ENCODE data around the gene KRTAP5-5. TPM values are rescaled to one million over a fixed set of nuclear protein-coding genes. Genes with fewer than 3 reads are reported as not detected.
"Not testable (repeated sequence)": the region's sequence is repeated elsewhere in the genome, so short reads cannot be mapped to it uniquely, and the experiment has no call there.

Gene KRTAP5-5
- total RNA-seq, 1 donor from 2014 or later: not detected

DNA sequence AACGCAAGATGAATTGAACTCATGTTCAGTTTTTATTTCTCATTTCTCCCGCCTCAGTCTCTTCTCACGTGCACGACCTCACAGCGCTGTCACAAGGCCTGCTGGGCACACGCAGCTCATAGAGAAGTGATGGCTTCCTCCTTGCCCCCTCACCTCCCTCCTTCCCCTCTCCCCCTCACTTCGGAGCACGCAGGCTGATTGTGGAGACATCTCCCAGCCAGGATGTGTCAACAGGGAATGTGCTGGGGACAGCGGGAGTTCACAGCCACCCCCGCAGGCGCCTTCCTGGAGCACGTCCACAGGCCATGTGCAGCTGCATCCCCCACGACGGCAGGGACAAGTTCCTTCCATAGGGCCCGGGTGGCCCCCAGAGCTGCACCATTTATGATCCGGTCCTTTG, 38.3 kb downstream of the KRTAP5-5 start:
- TF ChIP-seq, protein P1, sequence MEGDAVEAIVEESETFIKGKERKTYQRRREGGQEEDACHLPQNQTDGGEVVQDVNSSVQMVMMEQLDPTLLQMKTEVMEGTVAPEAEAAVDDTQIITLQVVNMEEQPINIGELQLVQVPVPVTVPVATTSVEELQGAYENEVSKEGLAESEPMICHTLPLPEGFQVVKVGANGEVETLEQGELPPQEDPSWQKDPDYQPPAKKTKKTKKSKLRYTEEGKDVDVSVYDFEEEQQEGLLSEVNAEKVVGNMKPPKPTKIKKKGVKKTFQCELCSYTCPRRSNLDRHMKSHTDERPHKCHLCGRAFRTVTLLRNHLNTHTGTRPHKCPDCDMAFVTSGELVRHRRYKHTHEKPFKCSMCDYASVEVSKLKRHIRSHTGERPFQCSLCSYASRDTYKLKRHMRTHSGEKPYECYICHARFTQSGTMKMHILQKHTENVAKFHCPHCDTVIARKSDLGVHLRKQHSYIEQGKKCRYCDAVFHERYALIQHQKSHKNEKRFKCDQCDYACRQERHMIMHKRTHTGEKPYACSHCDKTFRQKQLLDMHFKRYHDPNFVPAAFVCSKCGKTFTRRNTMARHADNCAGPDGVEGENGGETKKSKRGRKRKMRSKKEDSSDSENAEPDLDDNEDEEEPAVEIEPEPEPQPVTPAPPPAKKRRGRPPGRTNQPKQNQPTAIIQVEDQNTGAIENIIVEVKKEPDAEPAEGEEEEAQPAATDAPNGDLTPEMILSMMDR (IDR thresholded peaks at IDR 0.05): no peak
- Mint-ChIP-seq H3K36me3 (ENCODE audit: unreplicated experiment) (no peaks in the 10 kb centered on the region), H3K4me1 (ENCODE audit: unreplicated experiment) (peaks cover 3% of the 10 kb centered on the region), H3K4me3 (ENCODE audit: unreplicated experiment) (no peak overlapping the region), H3K27me3 (ENCODE audit: unreplicated experiment) (peaks cover 42% of the 10 kb centered on the region), H3K9me3 (ENCODE audit: unreplicated experiment) (no peaks in the 10 kb centered on the region), H3K27ac (ENCODE audit: unreplicated experiment) (no peak overlapping the region)
- no peak for DNase-seq (ENCODE audit: extremely low spot score, unreplicated experiment)

DNA sequence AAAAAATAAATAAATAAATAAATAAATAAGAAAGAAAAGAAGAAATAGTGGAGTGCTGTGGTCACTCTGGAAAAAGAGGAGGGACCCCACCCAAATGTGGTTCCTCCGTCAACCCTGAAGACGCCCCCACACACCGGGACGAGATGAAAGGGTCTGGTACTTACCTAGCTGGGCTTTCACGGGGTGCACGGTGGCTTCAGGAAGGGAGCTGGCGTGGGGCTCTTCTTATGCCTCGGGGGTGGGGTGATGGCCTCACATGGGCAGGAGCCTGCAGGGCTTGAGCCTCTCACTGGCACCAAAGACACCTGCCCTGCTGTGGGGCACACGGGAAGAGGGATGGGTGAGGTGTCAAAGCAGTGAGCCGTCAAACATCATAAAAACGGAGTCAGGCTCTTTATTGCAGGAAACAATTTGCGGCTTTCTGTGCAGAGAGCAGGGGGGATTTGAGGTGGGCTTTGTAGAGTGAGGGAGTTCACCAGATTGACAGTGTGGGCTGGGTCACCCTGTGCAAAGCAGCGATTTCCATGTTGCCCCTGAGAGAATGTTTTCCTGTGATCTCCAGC, 39.4 kb downstream of the KRTAP5-5 start:
- peaks cover 52% of the 10 kb centered on the region for H3K27me3 Mint-ChIP-seq (ENCODE audit: unreplicated experiment)

DNA sequence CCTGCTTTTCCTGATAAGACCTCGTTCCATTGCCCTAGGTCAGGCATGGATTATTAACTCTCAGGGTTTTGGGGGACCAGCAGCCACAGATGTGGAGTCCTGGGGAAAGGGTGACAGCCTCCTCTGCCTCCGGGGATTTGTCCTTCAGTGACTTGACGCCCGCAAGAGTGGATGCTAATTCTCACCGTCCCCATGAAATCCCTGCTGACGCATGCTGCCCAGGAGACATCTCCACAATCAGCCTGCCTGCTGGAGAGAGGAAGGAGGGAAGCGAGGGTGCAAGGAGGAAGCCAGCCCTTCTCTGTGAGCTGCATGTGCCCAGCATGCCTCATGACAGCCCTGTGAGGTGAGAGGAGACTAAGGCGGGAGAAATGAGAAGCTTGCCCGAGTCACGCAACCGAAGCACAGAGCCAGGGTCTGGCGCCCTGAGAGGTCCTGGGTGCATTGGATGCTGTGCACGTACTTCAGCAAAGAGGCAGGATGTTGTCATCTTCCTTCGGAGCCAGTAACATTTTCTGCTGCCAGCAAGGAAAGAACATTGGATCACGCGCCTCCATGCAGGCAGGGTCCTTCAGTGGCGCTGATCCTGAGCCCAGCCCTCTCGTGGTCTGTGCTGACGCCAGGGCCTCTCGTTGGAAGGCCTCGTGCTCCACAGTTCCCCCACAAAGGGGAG, 40.1 kb downstream of the KRTAP5-5 start:
- Mint-ChIP-seq H3K4me1 (ENCODE audit: unreplicated experiment) (peaks cover 3% of the 10 kb centered on the region), H3K4me3 (ENCODE audit: unreplicated experiment) (no peak overlapping the region), H3K36me3 (ENCODE audit: unreplicated experiment) (no peaks in the 10 kb centered on the region), H3K27ac (ENCODE audit: unreplicated experiment) (no peak overlapping the region), H3K9me3 (ENCODE audit: unreplicated experiment) (no peaks in the 10 kb centered on the region), H3K27me3 (ENCODE audit: unreplicated experiment) (peaks cover 59% of the 10 kb centered on the region)
- no peak for DNase-seq (ENCODE audit: extremely low spot score, unreplicated experiment)
- TF ChIP-seq, protein P1 (IDR thresholded peaks at IDR 0.05): no peak

More for the DNA sequence above, 39.4 kb downstream of the KRTAP5-5 start:
- Mint-ChIP-seq H3K4me1 (ENCODE audit: unreplicated experiment) (peaks cover 3% of the 10 kb centered on the region), H3K4me3 (ENCODE audit: unreplicated experiment) (no peak overlapping the region), H3K36me3 (ENCODE audit: unreplicated experiment) (no peaks in the 10 kb centered on the region), H3K9me3 (ENCODE audit: unreplicated experiment) (no peaks in the 10 kb centered on the region), H3K27ac (ENCODE audit: unreplicated experiment) (no peak overlapping the region)
- DNase-seq (ENCODE audit: extremely low spot score, unreplicated experiment): no peak
- TF ChIP-seq, protein P1 (IDR thresholded peaks at IDR 0.05): no peak

DNA sequence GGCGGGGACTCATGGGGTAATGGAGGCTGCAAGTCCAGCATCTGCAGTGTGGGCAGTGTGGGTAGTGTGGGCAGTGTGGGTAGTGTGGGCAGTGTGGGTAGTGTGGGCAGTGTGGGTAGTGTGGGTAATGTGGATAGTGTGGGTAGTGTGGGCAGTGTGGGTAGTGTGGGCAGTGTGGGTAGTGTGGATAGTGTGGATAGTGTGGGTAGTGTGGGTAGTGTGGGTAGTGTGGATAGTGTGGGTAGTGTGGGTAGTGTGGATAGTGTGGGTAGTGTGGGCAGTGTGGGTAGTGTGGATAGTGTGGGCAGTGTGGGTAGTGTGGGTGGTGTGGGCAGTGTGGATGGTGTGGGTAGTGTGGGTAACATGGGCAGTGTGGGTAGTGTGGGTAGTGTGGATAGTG, 40.9 kb downstream of the KRTAP5-5 start:
- H3K36me3 Mint-ChIP-seq (ENCODE audit: unreplicated experiment); H3K4me1 Mint-ChIP-seq (ENCODE audit: unreplicated experiment); H3K27ac Mint-ChIP-seq (ENCODE audit: unreplicated experiment); DNase-seq (ENCODE audit: extremely low spot score, unreplicated experiment); H3K4me3 Mint-ChIP-seq (ENCODE audit: unreplicated experiment); H3K9me3 Mint-ChIP-seq (ENCODE audit: unreplicated experiment): not testable (repeated sequence)
- peaks cover 64% of the 10 kb centered on the region for H3K27me3 Mint-ChIP-seq (ENCODE audit: unreplicated experiment)

DNA sequence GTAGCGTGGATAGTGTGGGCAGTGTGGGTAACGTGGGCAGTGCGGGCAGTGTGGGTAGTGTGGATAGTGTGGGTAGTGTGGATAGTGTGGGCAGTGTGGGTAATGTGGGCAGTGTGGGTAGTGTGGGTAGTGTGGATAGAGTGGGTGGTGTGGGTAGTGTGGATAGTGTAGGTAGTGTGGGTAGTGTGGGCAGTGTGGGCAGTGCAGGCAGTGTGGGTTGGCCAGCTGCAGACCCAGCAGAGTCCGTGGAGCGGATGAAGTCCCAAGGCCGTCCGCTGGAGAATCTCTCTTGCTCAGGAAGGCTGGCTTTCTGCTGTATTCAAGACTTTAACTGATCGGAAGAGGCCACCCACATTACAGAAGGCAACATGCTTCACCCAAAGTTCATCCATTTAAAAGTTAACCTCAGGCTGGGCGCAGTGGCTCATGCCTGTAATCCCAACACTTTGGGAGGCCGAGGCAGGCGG, 41.4 kb downstream of the KRTAP5-5 start:
- Mint-ChIP-seq H3K27ac (ENCODE audit: unreplicated experiment) (no peak overlapping the region), H3K27me3 (ENCODE audit: unreplicated experiment) (peaks cover 69% of the 10 kb centered on the region), H3K9me3 (ENCODE audit: unreplicated experiment) (no peaks in the 10 kb centered on the region), H3K36me3 (ENCODE audit: unreplicated experiment) (no peaks in the 10 kb centered on the region), H3K4me3 (ENCODE audit: unreplicated experiment) (no peak overlapping the region), H3K4me1 (ENCODE audit: unreplicated experiment) (peaks cover 3% of the 10 kb centered on the region)
- no peak for DNase-seq (ENCODE audit: extremely low spot score, unreplicated experiment)
- TF ChIP-seq, protein P1 (IDR thresholded peaks at IDR 0.05): no peak
